OCI-LY7 (cell line): ENCODE data around the gene FBN2.

Experiments used
- CTCF ChIP-seq: fragments of 200-600 bp; sonication (generic); conservative IDR thresholded peaks from 2 replicates; pipeline ENCODE4 v1.5.1; 2014; ENCODE audit warnings: mild to moderate bottlenecking, antibody characterized with exemption, low read length, moderate library complexity, mixed read lengths
- EZH2phosphoT487 ChIP-seq: fragments of 200-600 bp; sonication (generic); IDR thresholded peaks from 2 replicates; pipeline ENCODE4 v1.6.1; 2018; ENCODE audit warnings: low read depth, borderline replicate concordance, mild to moderate bottlenecking, mixed run types, antibody characterized with exemption, low read length, moderate library complexity, mixed read lengths

- TF ChIP-seq CTCF, result no peak
- TF ChIP-seq EZH2phosphoT487, result no peak
Observed at GRCh38 chr5:128491291-128491690, 46.8 kb downstream of the FBN2 start.
